ENCODE measurements around the gene INKA2.

- TF ChIP-seq, protein P1, sequence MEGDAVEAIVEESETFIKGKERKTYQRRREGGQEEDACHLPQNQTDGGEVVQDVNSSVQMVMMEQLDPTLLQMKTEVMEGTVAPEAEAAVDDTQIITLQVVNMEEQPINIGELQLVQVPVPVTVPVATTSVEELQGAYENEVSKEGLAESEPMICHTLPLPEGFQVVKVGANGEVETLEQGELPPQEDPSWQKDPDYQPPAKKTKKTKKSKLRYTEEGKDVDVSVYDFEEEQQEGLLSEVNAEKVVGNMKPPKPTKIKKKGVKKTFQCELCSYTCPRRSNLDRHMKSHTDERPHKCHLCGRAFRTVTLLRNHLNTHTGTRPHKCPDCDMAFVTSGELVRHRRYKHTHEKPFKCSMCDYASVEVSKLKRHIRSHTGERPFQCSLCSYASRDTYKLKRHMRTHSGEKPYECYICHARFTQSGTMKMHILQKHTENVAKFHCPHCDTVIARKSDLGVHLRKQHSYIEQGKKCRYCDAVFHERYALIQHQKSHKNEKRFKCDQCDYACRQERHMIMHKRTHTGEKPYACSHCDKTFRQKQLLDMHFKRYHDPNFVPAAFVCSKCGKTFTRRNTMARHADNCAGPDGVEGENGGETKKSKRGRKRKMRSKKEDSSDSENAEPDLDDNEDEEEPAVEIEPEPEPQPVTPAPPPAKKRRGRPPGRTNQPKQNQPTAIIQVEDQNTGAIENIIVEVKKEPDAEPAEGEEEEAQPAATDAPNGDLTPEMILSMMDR (IDR thresholded peaks at IDR 0.05), result no peak
- TF ChIP-seq POLR2A (IDR thresholded peaks at IDR 0.05), result no peak
Measured at GRCh38 chr1:111725192-111725591, 14.0 kb downstream of the INKA2 start.
